ENCODE measurements around the gene FZR1.

GRCh38 chr19:3518255-3518654 is 12.1 kb downstream of the FZR1 start:
- TF ChIP-seq POLR2AphosphoS5 (IDR thresholded peaks at IDR 0.05; ENCODE audit: low read depth, low read length): no peak
- no peak for TF ChIP-seq CREB1 (IDR thresholded peaks at IDR 0.05)
- TF ChIP-seq HDAC6 (IDR thresholded peaks at IDR 0.05; ENCODE audit: low read depth, low read length): no peak
- no peak for TF ChIP-seq EZH2 (IDR thresholded peaks at IDR 0.05; ENCODE audit: low read depth, low read length, severe bottlenecking)
- TF ChIP-seq SP1 (IDR thresholded peaks at IDR 0.05; ENCODE audit: low read depth, low read length): peak; percentile 27; the same call in 1 of the 2 replicates
- no peak for TF ChIP-seq POLR2A (IDR thresholded peaks at IDR 0.05; ENCODE audit: control extremely low read depth in 1 of 2, low read depth in 2 of 2, low read length in 2 of 2)
- no peak for TF ChIP-seq TCF12 (IDR thresholded peaks at IDR 0.05; ENCODE audit: low read depth, low read length)
- TF ChIP-seq TEAD4 (IDR thresholded peaks at IDR 0.05; ENCODE audit: low read depth, low read length): no peak
- TF ChIP-seq KDM5A (IDR thresholded peaks at IDR 0.05; ENCODE audit: low read length): no peak
- TF ChIP-seq SRF (IDR thresholded peaks at IDR 0.05; ENCODE audit: low read depth, low read length): no peak
- TF ChIP-seq GTF2F1 (IDR thresholded peaks at IDR 0.05; ENCODE audit: borderline replicate concordance, low read depth, low read length): no peak
- no peak for TF ChIP-seq RAD21 (IDR thresholded peaks at IDR 0.05 in 1 of 2, conservative IDR thresholded peaks at IDR 0.05 in 1 of 2; ENCODE audit: low read depth in 2 of 2, low read length in 2 of 2)
- TF ChIP-seq CTCF (IDR thresholded peaks at IDR 0.05; ENCODE audit: control extremely low read depth in 1 of 3, insufficient read depth in 1 of 3, low read depth in 1 of 3, low read length in 3 of 3): no peak
- no peak for TF ChIP-seq ZNF274 (IDR thresholded peaks at IDR 0.05; ENCODE audit: borderline replicate concordance, extremely low read depth, low read length)
